Stomach (tissue), 4 donors: Measurements from ENCODE around the gene RTKN.

Experiments used
- EP300 ChIP-seq: sonication (generic); formaldehyde crosslinking; IDR thresholded peaks from one replicate; pipeline ENCODE4 v1.6.1; 2017; ENCODE audit warnings: antibody characterized with exemption
- TF ChIP-seq, protein P1 (sequence below), 7 experiments: fragments of 450-650 bp in 4 of 7; fragments of 200-600 bp in 3 of 7; sonication (generic) in 3 of 7; IDR thresholded peaks; one replicate each; pipeline ENCODE4 v1.5.1; 2016 to 2019; ENCODE audit warnings: antibody characterized with exemption in 7 of 7, control low read depth in 2 of 7, mild to moderate bottlenecking in 1 of 7

DNA sequence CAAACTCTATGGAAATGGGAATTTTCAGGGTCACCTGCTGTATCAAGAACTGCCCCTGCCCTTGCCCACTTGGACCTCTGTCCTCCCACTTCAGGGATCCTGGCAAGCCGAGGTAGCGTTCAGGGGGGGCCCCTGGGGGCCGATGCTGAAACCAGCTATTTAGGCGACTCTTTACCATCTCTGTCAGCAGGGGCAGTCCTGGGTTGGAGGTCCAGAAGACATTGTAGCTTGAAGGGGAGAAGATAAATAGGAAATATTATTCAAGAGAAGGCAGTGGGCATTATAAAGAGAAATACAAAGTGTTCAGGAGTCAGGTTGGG lies 21.0 kb upstream of the RTKN start:
- no peak for TF ChIP-seq EP300
- TF ChIP-seq, protein P1, sequence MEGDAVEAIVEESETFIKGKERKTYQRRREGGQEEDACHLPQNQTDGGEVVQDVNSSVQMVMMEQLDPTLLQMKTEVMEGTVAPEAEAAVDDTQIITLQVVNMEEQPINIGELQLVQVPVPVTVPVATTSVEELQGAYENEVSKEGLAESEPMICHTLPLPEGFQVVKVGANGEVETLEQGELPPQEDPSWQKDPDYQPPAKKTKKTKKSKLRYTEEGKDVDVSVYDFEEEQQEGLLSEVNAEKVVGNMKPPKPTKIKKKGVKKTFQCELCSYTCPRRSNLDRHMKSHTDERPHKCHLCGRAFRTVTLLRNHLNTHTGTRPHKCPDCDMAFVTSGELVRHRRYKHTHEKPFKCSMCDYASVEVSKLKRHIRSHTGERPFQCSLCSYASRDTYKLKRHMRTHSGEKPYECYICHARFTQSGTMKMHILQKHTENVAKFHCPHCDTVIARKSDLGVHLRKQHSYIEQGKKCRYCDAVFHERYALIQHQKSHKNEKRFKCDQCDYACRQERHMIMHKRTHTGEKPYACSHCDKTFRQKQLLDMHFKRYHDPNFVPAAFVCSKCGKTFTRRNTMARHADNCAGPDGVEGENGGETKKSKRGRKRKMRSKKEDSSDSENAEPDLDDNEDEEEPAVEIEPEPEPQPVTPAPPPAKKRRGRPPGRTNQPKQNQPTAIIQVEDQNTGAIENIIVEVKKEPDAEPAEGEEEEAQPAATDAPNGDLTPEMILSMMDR (IDR thresholded peaks at IDR 0.05): no peak
